Measurements from ENCODE around the gene OR7G3. TPM values are rescaled to one million over a fixed set of nuclear protein-coding genes. Genes with fewer than 3 reads are reported as not detected.

OR7G3 gene
- total RNA-seq, 1 donor from 2014 or later, result not detected

DNA sequence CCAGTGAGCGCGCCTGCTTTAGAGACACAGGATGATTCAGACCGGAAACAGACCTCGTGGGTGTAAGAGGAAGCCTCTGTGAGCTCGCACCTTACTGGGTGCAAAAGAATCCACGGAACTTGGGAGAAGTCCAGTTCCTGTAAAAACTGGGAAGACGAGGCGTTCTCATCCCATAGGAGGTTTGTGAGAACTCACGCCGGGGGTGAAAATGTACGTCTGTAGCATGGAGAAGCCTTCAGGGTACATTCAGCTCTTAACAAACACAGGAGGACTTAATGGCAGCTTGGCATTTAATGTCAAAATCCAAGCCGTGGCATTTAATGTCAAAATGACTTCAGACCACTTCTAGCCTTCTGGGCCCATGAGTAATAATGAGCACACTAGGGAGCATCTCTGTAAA lies 34.7 kb upstream of the OR7G3 start:
- intact Hi-C loops (cut with micrococcal nuclease), result no loop called here
- CTCF ChIA-PET, result no interaction called here

DNA sequence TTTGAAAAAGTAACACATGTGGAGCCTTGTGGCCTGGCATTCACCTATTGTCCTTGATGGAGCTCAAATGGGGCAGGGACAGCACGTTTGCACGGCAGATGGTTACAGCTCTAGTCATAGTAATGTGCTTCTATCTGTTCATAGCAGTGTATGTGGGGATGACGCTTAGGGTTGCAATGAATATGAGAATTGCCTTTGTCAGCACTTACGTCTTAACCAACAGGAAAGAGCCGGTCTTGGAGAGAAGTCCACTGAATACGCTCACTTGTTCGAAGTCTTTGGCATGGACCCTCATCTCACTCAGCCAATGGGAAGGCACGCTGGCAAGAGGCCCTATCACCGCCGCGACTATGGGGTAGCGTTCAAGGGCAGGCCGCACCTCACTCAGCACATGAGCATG lies 33.1 kb upstream of the OR7G3 start:
- H3K4me3 Mint-ChIP-seq, result no peak overlapping the region
- H3K36me3 Mint-ChIP-seq (ENCODE audit: low read depth), result peaks cover 94% of the 10 kb centered on the region
- peaks cover 34% of the 10 kb centered on the region for H3K4me1 Mint-ChIP-seq
- ATAC-seq (ENCODE audit: low read depth) (no peak), DNase-seq (no peak)
- TF ChIP-seq, protein P1, sequence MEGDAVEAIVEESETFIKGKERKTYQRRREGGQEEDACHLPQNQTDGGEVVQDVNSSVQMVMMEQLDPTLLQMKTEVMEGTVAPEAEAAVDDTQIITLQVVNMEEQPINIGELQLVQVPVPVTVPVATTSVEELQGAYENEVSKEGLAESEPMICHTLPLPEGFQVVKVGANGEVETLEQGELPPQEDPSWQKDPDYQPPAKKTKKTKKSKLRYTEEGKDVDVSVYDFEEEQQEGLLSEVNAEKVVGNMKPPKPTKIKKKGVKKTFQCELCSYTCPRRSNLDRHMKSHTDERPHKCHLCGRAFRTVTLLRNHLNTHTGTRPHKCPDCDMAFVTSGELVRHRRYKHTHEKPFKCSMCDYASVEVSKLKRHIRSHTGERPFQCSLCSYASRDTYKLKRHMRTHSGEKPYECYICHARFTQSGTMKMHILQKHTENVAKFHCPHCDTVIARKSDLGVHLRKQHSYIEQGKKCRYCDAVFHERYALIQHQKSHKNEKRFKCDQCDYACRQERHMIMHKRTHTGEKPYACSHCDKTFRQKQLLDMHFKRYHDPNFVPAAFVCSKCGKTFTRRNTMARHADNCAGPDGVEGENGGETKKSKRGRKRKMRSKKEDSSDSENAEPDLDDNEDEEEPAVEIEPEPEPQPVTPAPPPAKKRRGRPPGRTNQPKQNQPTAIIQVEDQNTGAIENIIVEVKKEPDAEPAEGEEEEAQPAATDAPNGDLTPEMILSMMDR (IDR thresholded peaks at IDR 0.05), result no peak
- ChIA-PET CTCF (no interaction called here), POLR2A (no interaction called here)
- no peaks in the 10 kb centered on the region for H3K27me3 Mint-ChIP-seq
- no peaks in the 10 kb centered on the region for H3K9me3 Mint-ChIP-seq
- no peak overlapping the region for H3K27ac Mint-ChIP-seq
- intact Hi-C loops (cut with micrococcal nuclease), result no loop called here

More for the DNA sequence above, 34.7 kb upstream of the OR7G3 start:
- ATAC-seq (ENCODE audit: low read depth) (no peak), DNase-seq (no peak)
- no peaks in the 10 kb centered on the region for H3K9me3 Mint-ChIP-seq
- peaks cover 92% of the 10 kb centered on the region for H3K36me3 Mint-ChIP-seq (ENCODE audit: low read depth)
- H3K4me1 Mint-ChIP-seq, result peaks cover 18% of the 10 kb centered on the region
- TF ChIP-seq, protein P1 (IDR thresholded peaks at IDR 0.05), result no peak
- POLR2A ChIA-PET, result no interaction called here
- H3K27ac Mint-ChIP-seq, result no peak overlapping the region
- H3K27me3 Mint-ChIP-seq, result no peaks in the 10 kb centered on the region
- H3K4me3 Mint-ChIP-seq, result no peak overlapping the region

DNA sequence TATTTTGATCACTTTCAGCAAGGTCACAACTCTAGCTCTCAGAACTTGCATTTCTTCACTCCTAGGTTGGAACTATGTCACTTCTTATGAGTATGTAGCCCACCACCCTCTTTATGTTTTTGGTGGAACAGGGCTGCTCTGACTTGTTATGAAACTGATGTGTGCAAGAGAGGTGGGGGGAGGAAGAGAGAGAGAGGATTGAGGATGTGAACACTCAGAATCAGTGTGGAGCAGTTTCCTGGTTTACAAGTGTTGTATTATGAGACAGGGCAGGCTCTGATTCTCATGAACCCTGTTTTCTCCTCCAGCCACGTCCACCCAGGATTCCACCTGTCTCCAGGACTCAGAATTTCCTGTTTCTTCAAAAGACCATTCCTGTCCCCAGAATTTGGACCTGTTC lies 29.6 kb upstream of the OR7G3 start:
- CTCF ChIA-PET, result no interaction called here
- H3K27me3 Mint-ChIP-seq, result no peaks in the 10 kb centered on the region

DNA sequence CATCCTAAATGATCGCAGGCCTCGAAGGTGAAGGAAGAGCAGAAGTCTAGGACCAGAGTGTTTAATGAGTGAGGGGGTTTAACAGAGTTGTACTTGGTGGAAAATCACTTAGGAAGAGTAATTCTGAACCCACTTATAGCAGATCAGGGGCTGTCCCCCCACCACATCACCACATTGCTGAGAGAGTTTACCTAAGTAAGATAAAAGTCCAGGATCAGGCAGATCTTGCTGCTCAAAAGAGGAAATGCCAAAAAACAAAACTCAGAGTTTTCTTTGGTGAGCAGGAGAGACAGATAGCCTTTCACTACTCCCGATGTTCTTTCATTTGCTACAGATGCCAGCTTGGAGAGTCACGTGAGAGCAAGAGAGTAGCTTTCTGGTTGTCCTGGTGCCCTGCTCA lies 28.8 kb upstream of the OR7G3 start:
- Mint-ChIP-seq H3K36me3 (ENCODE audit: low read depth) (peaks cover 91% of the 10 kb centered on the region), H3K4me3 (peak overlapping the region; percentile 1), H3K9me3 (peaks cover 7% of the 10 kb centered on the region), H3K27me3 (no peaks in the 10 kb centered on the region), H3K4me1 (peaks cover 62% of the 10 kb centered on the region), H3K27ac (peak overlapping the region; percentile 86)
- POLR2A ChIA-PET, result no interaction called here
- intact Hi-C loops (cut with micrococcal nuclease), result no loop called here
- no peak for ATAC-seq (ENCODE audit: low read depth)
- CTCF ChIA-PET, result no interaction called here
- DNase-seq, result no peak
- TF ChIP-seq, protein P1 (IDR thresholded peaks at IDR 0.05), result no peak

More for the DNA sequence above, 29.6 kb upstream of the OR7G3 start:
- intact Hi-C loops (cut with micrococcal nuclease), result no loop called here
- Mint-ChIP-seq H3K36me3 (ENCODE audit: low read depth) (peaks cover 93% of the 10 kb centered on the region), H3K9me3 (peaks cover 7% of the 10 kb centered on the region), H3K4me3 (peak overlapping the region; percentile 41), H3K4me1 (peaks cover 56% of the 10 kb centered on the region), H3K27ac (peak overlapping the region; percentile 86)
- DNase-seq, result no peak
- peak; percentile 77 for ATAC-seq (ENCODE audit: low read depth)
- TF ChIP-seq, protein P1 (IDR thresholded peaks at IDR 0.05), result no peak
- POLR2A ChIA-PET, result no interaction called here

DNA sequence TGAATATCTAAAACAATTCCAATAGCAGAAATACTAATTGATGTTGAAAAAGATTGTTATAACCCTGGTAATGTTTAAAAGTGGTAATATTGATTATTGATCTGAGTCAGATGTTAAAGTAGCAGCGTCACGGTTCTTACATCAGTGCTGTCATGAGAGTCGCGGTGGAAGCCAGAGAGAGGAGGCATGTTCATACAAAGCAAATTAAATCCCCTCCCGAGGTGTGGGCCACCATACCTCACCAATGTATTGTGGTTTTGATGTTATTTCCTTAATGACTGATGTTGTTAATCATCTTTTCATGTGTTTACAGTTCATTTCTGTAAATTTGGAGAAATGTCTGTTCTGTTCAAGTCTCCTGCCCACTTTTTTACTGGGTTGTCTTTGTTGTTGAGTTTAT lies 24.6 kb upstream of the OR7G3 start:
- peaks cover 7% of the 10 kb centered on the region for H3K9me3 Mint-ChIP-seq
- DNase-seq (no peak), ATAC-seq (ENCODE audit: low read depth) (no peak)
- peaks cover 68% of the 10 kb centered on the region for H3K4me1 Mint-ChIP-seq
- ChIA-PET CTCF (no interaction called here), POLR2A (no interaction called here)
- TF ChIP-seq, protein P1 (IDR thresholded peaks at IDR 0.05), result no peak
- no peaks in the 10 kb centered on the region for H3K27me3 Mint-ChIP-seq
- H3K27ac Mint-ChIP-seq, result no peak overlapping the region
- intact Hi-C loops (cut with micrococcal nuclease), result no loop called here
- no peak overlapping the region for H3K4me3 Mint-ChIP-seq
- H3K36me3 Mint-ChIP-seq (ENCODE audit: low read depth), result peaks cover 86% of the 10 kb centered on the region

Data from activated B cell treated with CpG ODN at 0.5 μM for 24 hours (primary cell).